Stimulated activated CD8-positive, alpha-beta memory T cell treated with anti-CD3 and anti-CD28 coated beads, Interleukin-4, amount 100 ng/mL, for 1 hour (primary cell): ENCODE data around the gene TSPEAR.
"Not testable (repeated sequence)": the region's sequence is repeated elsewhere in the genome, so short reads cannot be mapped to it uniquely, and the experiment has no call there.

Source experiments
- DNase-seq, 2 donors: peaks; one replicate each; pipeline ENCODE4 v3.0.0-alpha.2; 2020; ENCODE audit warnings: low read depth in 2 of 2, low spot score in 1 of 2

TSPEAR gene

DNA sequence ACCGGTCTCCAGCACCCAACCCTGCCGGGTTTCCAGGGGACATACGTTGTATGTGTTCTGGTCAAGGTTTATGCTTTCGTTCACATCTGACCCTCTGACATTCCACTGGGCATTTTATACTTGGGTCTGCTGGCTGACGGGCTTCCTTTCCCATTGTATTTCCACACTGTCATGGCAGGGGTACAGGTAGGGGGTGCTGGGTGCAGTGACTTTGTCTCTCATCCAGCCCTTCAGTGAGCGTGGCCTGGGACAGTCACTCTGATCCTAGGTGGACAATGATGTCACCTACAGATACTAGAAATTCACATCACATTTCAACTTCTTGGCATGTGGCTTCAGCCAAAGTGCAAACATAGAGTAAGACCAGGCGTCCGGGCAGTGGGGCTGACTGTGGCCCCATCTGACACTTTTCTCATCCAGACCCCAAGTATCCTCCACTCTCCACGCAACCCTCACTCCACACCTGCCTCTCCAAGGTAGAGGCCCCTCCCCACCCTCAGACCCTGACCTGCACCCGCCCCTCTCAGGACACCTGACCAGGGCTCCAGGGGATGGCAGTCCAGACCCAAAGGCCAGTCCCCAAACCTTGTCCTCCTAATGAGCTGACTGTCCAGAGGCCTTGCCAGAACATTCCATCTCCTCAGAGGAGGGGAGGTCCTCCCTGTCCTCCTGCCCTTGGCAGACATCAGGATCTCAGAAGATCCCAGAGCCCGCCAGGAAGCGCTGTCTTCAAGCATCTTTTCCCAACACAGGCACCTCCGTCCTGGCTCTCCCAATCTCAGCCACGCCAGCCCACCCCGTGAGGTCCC is 75.0 kb downstream of the TSPEAR start:
- DNase-seq, result no peak

DNA sequence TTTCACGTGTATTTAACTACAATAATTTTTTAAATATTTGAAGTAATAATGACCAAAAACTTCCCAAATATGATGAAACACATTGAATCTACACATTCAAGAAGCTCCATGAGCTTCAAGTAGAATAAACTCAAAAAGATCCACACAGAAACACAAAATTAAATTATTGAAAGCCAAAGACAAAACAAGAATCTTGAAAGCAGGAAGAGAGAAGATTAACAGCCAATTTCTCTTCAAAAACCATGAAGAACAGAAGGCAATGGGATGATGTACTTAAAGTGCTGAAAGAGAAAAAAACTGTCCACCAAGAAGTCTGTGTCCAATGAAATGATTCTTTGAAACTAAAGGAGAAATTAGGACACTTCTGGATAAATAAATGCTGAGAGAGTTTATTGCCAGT is 79.3 kb downstream of the TSPEAR start:
- DNase-seq, result no peak

- DNase-seq, result no peak
Measured at GRCh38 chr21:44630440-44630839, 80.9 kb downstream of the TSPEAR start.

GRCh38 chr21:44628707-44629391 is 82.5 kb downstream of the TSPEAR start:
- DNase-seq, result no peak

GRCh38 chr21:44627831-44628233 is 83.5 kb downstream of the TSPEAR start:
- not testable (repeated sequence) for DNase-seq

DNA sequence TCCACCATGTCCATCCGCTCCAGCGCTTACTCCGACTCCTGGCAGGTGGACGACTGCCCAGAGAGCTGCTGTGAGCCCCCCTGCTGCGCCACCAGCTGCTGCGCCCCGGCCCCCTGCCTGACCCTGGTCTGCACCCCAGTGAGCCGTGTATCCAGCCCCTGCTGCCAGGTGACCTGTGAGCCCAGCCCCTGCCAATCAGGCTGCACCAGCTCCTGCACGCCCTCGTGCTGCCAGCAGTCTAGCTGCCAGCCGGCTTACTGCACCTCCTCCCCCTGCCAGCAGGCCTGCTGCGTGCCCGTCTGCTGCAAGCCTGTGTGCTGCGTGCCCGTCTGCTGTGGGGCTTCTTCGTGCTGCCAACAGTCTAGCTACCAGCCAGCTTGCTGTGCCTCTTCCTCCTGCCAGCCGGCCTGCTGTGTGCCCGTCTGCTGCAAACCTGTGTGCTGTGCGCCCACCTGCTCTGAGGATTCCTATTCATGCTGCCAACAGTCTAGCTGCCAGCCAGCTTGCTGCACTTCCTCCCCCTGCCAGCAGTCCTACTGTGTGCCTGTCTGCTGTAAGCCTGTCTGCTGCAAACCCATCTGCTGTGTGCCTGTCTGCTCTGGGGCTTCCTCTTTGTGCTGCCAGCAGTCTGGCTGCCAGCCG is 84.1 kb downstream of the TSPEAR start:
- not testable (repeated sequence) for DNase-seq

GRCh38 chr21:44626673-44627143 is 84.7 kb downstream of the TSPEAR start, which contains the start of gene KRTAP10-9:
Gene KRTAP10-9, plus strand, starts transcription at chr21:44627093. Its CDS starts 79 bp downstream, at chr21:44627172.
- DNase-seq, result no peak

- DNase-seq, result no peak
Measured at GRCh38 chr21:44626262-44626661, 85.1 kb downstream of the TSPEAR start.

GRCh38 chr21:44625756-44626155 is 85.6 kb downstream of the TSPEAR start:
- DNase-seq, result no peak

DNA sequence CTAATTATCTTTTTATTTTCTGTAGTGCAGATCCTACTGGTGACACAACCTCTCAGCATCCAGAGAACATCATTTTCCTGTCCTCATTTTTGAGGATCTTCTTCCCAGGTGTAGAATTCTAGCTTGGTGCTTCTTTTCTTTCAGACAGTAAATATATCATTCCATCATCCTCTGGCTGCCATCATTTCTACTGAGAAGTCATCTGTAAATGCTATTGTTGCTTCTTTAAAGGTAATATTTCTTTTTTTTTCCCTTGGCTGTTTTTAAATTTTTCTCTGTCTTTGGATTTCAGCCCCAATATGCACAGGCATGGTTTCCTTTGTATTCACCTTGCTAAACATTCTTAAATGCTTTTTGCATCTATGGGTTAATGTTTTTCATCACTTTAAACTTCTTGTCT is 87.8 kb downstream of the TSPEAR start:
- DNase-seq, result no peak

DNA sequence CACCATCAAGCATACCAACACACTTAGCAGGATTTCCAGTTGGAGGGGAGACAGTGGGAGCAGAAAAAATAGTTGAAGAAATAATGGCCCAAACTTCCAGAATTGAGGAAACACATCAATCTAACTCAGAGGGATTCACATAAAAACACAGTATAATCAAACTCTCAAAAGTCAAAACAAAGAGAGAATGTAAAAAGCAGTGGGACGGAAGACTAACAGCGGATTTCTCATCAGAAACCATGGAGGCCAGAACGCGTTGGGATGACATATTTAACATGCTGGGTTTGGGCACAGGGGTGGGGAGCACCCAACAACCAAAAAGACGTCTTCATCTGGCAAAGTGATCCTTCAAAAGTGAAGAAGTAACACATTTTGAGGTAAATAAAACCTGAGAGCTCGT is 91.5 kb downstream of the TSPEAR start:
- no peak for DNase-seq

DNA sequence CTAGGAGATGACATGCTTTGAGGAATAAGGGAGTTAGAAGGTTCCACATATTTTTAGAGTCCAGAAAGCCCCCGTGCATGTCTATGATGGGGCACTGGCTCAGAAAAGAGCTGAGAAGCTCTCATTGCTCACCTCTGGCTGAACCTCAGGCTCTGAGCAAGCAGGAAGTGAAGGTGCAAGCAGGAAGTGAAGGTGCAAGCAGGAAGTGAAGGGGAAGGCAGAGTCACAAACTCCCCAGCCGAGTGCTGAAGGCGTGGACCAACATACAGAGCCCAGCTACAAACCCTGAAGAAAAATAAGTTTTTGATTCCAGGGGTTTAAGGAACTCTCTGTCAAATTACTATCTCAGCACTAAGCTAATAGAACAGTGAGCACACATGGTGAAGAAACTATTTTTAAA is 92.5 kb downstream of the TSPEAR start:
- DNase-seq, result peak in 1 of 2 donors; percentile 34

GRCh38 chr21:44618504-44618903 is 92.9 kb downstream of the TSPEAR start:
- no peak for DNase-seq

- no peak for DNase-seq
Measured at GRCh38 chr21:44617071-44617501, 94.3 kb downstream of the TSPEAR start.

GRCh38 chr21:44616591-44616926 is 94.8 kb downstream of the TSPEAR start:
- DNase-seq, result no peak

DNA sequence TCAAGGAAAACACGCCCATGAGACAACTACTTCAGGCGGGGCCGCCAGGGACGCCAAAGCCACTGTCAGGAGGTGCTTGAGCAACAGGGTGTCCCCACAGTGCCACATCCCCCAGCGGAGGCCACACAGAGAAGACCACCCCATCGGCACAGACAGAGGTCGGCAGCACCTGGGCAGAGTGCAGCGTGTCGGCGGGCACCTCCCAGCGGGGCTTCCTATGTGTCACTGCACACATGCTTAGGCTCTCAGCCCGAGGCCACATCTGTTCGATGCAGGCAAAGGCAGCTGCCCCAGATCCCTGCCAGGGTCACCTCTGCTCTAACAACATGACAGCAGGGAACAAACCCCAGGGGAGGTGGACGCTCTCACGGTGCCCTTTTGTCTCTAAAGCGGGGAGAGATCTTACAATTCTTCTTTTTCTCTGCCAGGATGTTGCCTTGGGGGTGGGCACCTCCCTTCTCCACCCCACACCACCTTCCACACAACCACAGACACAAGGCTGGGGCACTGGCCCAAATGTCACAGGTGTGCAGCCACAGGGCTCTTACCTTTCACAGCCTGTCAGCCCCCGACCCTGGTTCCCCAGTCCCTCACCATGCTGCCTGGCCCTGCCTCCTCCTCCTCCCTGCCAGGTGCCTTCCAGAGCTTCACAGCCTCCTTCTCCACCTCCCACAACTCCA is 95.3 kb downstream of the TSPEAR start:
- no peak for DNase-seq

DNA sequence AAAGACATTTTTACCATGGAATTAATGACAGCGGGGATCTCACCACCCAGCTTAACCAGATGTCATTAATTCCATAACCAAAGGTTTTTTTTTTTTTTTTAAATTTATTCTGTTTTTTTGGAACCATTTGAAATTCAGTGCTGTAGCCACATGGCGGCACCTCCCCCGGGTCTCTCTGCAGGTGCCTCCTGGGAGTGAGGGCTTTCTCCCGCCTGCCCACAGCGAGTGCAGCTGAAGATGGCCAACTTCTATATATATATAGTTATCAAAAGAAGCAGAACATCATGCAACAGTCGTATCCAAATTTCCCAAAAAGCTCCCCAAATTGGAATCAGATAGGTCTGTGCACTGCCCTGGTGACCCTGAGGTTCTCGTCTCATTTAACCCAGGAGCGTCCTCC is 95.9 kb downstream of the TSPEAR start:
- DNase-seq, result no peak

- DNase-seq, result no peak
Measured at GRCh38 chr21:44614961-44615391, 96.4 kb downstream of the TSPEAR start.

GRCh38 chr21:44614161-44614631 is 97.2 kb downstream of the TSPEAR start:
- DNase-seq, result no peak

- DNase-seq, result no peak
Measured at GRCh38 chr21:44613386-44614155, 97.8 kb downstream of the TSPEAR start.
